MM.1S (cell line): Measurements from ENCODE around the gene LOXL4.

Source experiments
- DNase-seq: peaks from one replicate; pipeline ENCODE4 v3.0.0-alpha.2; 2015
- H2AFZ ChIP-seq: fragments of 300-600 bp; sonication (generic); 2 replicates; pipeline ENCODE4 v1.6.0; 2016; ENCODE audit warnings: antibody characterized with exemption, low read length
- H3F3A ChIP-seq: fragments of 300-600 bp; sonication (generic); 2 replicates; pipeline ENCODE4 v1.6.1; 2016; ENCODE audit warnings: mild to moderate bottlenecking, antibody characterized with exemption, low read length, moderate library complexity, mixed read lengths; ENCODE audit not compliant: insufficient read depth
- H3K27ac ChIP-seq: fragments of 300-600 bp; sonication (generic); 2 replicates; pipeline ENCODE4 v1.5.1; 2016; ENCODE audit warnings: mild to moderate bottlenecking, low read length
- H3K27me3 ChIP-seq: fragments of 300-600 bp; sonication (generic); replicated peaks from 2 replicates; pipeline ENCODE4 v1.6.0; 2016; ENCODE audit warnings: low read length; ENCODE audit not compliant: insufficient read depth
- H3K36me3 ChIP-seq: fragments of 300-600 bp; sonication (generic); replicated peaks from 2 replicates; pipeline ENCODE4 v1.6.1; 2016; ENCODE audit warnings: mild to moderate bottlenecking, low read length, mixed read lengths; ENCODE audit not compliant: insufficient read depth
- H3K4me1 ChIP-seq: fragments of 300-600 bp; sonication (generic); 2 replicates; pipeline ENCODE4 v1.6.1; 2016; ENCODE audit warnings: low read length, mixed read lengths
- H3K4me2 ChIP-seq: fragments of 300-600 bp; sonication (generic); 2 replicates; pipeline ENCODE4 v1.6.0; 2016; ENCODE audit warnings: low read depth, low read length
- H3K4me3 ChIP-seq: fragments of 300-600 bp; sonication (generic); 2 replicates; pipeline ENCODE4 v1.5.1; 2016; ENCODE audit warnings: low read length, mixed read lengths
- H3K79me2 ChIP-seq: fragments of 300-600 bp; sonication (generic); 2 replicates; pipeline ENCODE4 v1.6.1; 2016; ENCODE audit warnings: mixed run types, low read length, mixed read lengths
- H3K9ac ChIP-seq: fragments of 300-600 bp; sonication (generic); 2 replicates; pipeline ENCODE4 v1.6.1; 2016; ENCODE audit warnings: low read length, mixed read lengths
- H3K9me2 ChIP-seq: fragments of 300-600 bp; sonication (generic); replicated peaks from 2 replicates; pipeline ENCODE4 v1.6.1; 2016; ENCODE audit warnings: mild to moderate bottlenecking, low read length, mixed read lengths; ENCODE audit not compliant: insufficient read depth
- H3K9me3 ChIP-seq: fragments of 300-600 bp; sonication (generic); replicated peaks from 2 replicates; pipeline ENCODE4 v1.6.1; 2016; ENCODE audit warnings: mild to moderate bottlenecking, low read length, mixed read lengths; ENCODE audit not compliant: insufficient read depth
- H4K20me1 ChIP-seq: fragments of 300-600 bp; sonication (generic); 2 replicates; pipeline ENCODE4 v1.6.1; 2016; ENCODE audit warnings: mild to moderate bottlenecking, low read length, moderate library complexity, mixed read lengths; ENCODE audit not compliant: insufficient read depth
- EZH2 ChIP-seq: fragments of 300-600 bp; sonication (generic); optimal IDR thresholded peaks from 2 replicates; pipeline ENCODE3; 2017; ENCODE audit warnings: low read depth, mild to moderate bottlenecking, antibody characterized with exemption, low read length, mixed read lengths
- EZH2phosphoT487 ChIP-seq: fragments of 300-600 bp; sonication (generic); IDR thresholded peaks from 2 replicates; pipeline ENCODE4 v1.6.1; 2018; ENCODE audit warnings: antibody characterized with exemption, low read length
- TF ChIP-seq, protein P1 (sequence below): fragments of 300-600 bp; sonication (generic); IDR thresholded peaks from 2 replicates; pipeline ENCODE4 v1.5.1; 2016; ENCODE audit warnings: antibody characterized with exemption, low read length, mixed read lengths

LOXL4 gene

DNA sequence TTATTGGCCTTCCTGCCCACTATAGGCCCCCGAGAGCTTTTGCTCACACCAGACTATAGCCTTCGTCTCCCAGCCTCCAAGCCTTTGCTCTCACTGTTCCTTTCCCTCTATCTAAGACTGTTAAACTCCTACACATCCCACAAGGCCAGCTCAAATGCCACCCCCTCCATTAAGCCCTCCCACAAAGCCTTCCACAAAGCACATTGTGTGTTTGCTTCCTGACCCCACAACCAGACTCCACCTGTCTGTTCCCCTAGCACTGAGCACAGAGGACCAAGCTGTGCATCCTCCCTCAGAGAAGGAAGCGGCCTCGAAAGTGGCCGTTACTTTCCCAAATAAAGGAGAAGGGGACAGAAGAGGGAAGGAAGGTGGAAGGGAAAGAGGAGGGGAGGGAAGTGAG, 1.3 kb downstream of the LOXL4 start:
- no peak overlapping the region for H2AFZ ChIP-seq
- no peaks in the 10 kb centered on the region for H3K36me3 ChIP-seq
- no peaks in the 10 kb centered on the region for H3K9me2 ChIP-seq
- H3K27me3 ChIP-seq, result no peaks in the 10 kb centered on the region
- H3K4me1 ChIP-seq, result peaks cover 16% of the 10 kb centered on the region
- no peak overlapping the region for H3K27ac ChIP-seq
- no peak for DNase-seq
- no peaks in the 10 kb centered on the region for H3K79me2 ChIP-seq
- H3K4me2 ChIP-seq, result no peak overlapping the region
- no peaks in the 10 kb centered on the region for H3K9me3 ChIP-seq
- no peak for TF ChIP-seq EZH2
- no peak for TF ChIP-seq EZH2phosphoT487
- TF ChIP-seq, protein P1, sequence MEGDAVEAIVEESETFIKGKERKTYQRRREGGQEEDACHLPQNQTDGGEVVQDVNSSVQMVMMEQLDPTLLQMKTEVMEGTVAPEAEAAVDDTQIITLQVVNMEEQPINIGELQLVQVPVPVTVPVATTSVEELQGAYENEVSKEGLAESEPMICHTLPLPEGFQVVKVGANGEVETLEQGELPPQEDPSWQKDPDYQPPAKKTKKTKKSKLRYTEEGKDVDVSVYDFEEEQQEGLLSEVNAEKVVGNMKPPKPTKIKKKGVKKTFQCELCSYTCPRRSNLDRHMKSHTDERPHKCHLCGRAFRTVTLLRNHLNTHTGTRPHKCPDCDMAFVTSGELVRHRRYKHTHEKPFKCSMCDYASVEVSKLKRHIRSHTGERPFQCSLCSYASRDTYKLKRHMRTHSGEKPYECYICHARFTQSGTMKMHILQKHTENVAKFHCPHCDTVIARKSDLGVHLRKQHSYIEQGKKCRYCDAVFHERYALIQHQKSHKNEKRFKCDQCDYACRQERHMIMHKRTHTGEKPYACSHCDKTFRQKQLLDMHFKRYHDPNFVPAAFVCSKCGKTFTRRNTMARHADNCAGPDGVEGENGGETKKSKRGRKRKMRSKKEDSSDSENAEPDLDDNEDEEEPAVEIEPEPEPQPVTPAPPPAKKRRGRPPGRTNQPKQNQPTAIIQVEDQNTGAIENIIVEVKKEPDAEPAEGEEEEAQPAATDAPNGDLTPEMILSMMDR, result no peak
- H4K20me1 ChIP-seq, result no peaks in the 10 kb centered on the region
- no peak overlapping the region for H3K4me3 ChIP-seq
- no peak overlapping the region for H3K9ac ChIP-seq
- no peaks in the 10 kb centered on the region for H3F3A ChIP-seq

DNA sequence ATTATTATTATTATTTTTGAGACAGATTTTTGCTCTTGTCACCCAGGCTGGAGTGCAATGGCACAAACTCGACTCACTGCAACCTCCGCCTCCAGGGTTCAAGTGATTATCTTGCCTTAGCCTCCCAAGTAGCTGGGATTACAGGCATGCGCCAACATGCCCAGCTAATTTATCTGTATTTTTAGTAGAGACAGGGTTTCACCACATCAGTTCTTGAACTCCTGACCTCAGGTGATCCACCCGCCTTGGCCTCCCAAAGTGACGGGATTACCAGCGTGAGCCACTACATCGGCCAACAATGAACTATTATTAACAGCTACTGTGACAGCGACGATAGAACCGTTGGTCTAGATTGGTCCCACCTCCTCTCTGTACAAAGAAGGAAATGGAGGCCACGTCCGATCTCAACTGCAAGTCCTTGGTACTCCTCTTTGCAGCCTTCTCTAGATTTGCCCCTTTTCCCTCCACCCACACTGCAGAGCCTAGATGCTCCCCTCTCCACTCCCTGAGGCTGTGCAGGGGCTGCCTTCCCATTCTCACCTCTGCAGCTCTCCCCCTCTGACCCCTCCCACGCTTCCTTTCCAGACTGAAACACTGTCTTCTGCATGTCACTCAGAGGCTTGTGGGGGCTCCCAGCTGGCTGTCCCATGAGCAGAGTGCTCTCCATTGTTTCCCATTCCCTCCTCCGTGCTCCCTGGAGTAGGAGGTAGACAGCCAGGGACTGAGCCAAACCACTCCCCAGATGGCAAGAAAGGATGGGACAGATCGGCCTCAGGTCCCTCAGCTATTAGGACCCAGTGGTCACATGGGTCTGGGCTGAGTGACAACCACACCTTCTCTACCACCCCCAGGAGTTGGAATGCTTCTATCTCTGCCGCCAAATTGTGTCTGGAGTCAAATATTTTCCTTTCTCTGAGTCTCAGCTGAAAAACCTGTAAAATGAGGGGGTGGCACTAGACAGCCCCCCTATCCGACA, 2.3 kb downstream of the LOXL4 start:
- Histone ChIP-seq H2AFZ (no peak overlapping the region), H3K4me1 (peaks cover 16% of the 10 kb centered on the region), H4K20me1 (no peaks in the 10 kb centered on the region), H3K4me2 (no peak overlapping the region), H3K9me2 (no peaks in the 10 kb centered on the region), H3F3A (no peaks in the 10 kb centered on the region), H3K79me2 (no peaks in the 10 kb centered on the region), H3K9me3 (no peaks in the 10 kb centered on the region), H3K27ac (no peak overlapping the region), H3K4me3 (no peak overlapping the region), H3K27me3 (no peaks in the 10 kb centered on the region), H3K9ac (no peak overlapping the region), H3K36me3 (no peaks in the 10 kb centered on the region)
- TF ChIP-seq, protein P1, result no peak
- no peak for TF ChIP-seq EZH2
- no peak for TF ChIP-seq EZH2phosphoT487
- no peak for DNase-seq

DNA sequence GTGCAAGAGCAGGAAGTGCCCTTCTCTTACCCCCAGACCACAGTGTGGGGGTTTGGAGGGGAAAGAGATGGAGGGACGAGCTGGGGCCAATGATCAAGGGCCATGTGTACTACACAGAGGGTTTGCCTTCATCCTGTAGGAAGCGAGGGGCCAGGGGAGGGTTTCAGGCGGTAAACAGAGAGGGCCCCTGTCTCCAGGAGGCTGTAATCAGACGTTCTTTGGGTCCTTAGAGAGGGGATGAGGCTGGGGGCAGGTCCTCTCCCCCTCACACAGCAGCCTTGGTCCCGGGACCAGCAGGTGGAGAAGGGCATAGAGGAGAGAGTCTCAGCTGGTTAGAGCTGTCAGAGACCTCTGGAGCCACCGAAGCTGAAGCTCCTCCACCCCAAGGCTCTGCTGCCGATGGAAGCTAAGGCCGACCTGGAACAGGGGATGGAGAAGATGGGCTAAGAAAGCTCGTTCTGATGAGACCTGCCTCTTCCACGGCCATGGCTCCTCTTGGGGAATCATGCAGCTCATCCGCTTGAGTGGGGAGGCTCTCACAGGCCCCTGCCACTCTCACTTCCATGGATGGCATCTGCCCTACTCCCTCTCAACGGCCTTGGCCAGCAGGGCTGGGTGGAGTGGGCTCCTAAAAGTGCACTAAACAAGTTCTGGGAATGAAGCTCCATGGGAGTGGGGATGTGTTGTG, 3.5 kb downstream of the LOXL4 start:
- Histone ChIP-seq H3K9me2 (no peaks in the 10 kb centered on the region), H3K9me3 (no peaks in the 10 kb centered on the region), H3K79me2 (no peaks in the 10 kb centered on the region), H3K4me3 (no peak overlapping the region), H3K9ac (no peak overlapping the region), H3K4me2 (no peak overlapping the region), H4K20me1 (no peaks in the 10 kb centered on the region), H3K27ac (no peak overlapping the region), H3K36me3 (no peaks in the 10 kb centered on the region), H3K27me3 (no peaks in the 10 kb centered on the region), H2AFZ (no peak overlapping the region), H3F3A (no peaks in the 10 kb centered on the region), H3K4me1 (peaks cover 22% of the 10 kb centered on the region)
- TF ChIP-seq EZH2phosphoT487, result no peak
- no peak for TF ChIP-seq EZH2
- TF ChIP-seq, protein P1, result no peak
- no peak for DNase-seq
